ENCODE results near the gene EHD3.

EHD3 gene

DNA sequence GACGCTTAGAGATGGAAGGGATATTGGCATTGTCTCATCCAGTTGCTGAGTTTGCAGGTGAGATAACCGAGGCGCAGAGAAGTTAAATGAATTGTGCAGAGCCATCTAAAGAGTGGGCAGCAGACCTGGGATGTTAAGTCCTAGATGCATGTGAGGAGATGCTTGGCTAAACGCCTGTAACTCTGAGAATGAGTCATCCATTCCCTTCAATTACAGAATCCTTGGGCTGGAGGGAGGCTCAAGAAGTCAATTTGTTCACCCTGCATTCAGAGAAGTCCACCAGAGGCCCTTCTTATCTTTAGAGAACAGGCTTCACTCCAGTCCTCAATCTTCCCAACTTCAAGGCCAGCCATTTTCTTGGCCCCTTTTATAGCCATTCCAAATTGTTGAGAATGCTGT, 1.6 kb downstream of the EHD3 start:
- no peaks in the 10 kb centered on the region for H3K9me3 Mint-ChIP-seq
- peaks cover 11% of the 10 kb centered on the region for H3K4me1 Mint-ChIP-seq (ENCODE audit: low read depth)
- DNase-seq (ENCODE audit: low spot score): no peak
- no peak overlapping the region for H3K4me3 Mint-ChIP-seq
- no peaks in the 10 kb centered on the region for H3K36me3 Mint-ChIP-seq (ENCODE audit: low read depth)
- peaks cover 13% of the 10 kb centered on the region for H3K27me3 Mint-ChIP-seq (ENCODE audit: low read depth)
- H3K27ac Mint-ChIP-seq: no peak overlapping the region

DNA sequence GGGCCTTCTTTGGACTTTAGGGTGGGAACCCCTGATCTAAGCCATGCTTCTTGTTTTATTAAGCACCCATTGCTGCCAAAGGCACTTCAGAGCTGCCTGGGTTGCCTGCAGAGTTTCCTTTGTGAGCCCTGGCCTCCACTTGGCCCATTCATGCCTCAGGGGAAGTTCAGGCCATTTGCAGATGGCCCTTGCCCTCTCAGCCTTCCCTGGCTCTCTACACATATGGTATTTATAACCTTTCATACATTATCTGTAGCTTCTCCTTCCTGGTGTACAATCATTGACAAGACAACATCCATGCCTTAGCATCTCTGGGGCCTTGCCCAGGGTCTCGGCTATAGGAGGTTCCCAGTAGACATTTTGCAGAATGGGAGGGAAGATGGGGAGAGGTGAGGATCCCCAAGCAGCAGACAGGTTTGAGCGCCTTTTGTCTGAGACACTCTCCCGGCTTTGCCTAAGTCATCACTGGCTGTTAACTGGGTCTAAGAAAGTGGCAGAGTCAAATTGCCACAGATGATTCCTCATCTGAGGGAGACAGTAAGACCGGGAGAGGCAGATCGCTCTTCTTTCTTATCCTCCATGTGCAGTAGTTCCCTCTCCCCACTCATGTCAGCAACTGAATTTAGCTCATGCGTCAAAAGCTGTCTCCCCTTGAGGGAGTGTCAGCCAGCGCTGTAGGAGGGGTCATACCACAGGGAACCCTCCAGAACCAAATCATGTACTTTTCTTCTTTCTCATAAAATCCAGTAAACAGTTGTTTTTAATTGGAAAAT, 2.7 kb downstream of the EHD3 start:
- Mint-ChIP-seq H3K4me3 (no peak overlapping the region), H3K36me3 (ENCODE audit: low read depth) (no peaks in the 10 kb centered on the region), H3K4me1 (ENCODE audit: low read depth) (peaks cover 11% of the 10 kb centered on the region), H3K9me3 (no peaks in the 10 kb centered on the region), H3K27ac (no peak overlapping the region), H3K27me3 (ENCODE audit: low read depth) (peaks cover 6% of the 10 kb centered on the region)
- DNase-seq (ENCODE audit: low spot score): no peak

DNA sequence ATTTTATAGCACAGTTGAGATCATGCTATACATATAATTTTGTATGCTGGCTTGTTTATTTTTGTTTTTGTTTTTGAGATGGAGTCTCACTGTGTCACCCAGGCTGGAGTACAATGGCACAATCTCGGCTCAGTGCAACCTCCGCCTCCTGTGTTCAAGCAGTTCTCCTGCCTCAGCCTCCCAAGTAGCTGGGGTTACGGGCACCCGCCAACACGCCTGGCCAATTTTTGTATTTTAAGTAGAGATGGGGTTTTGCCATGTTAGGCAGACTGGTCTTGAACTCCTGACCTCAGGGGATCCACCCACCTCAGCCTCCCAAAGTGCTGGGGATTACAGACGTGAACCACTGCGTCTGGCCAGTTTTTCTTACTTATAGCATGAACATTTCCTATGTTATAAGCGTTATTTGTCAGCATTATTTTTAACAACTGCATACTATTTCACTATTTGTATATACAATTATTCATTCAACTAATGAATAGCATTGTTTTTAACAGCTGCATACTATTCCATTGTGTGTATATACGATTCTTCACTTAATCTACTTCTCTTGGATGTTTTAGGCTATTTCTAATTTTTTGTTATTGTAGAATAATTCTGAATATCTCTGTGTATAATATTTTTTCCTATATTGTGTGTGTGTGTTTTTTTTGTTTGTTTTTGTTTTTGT, 3.5 kb downstream of the EHD3 start:
- Mint-ChIP-seq H3K9me3 (no peaks in the 10 kb centered on the region), H3K4me3 (no peak overlapping the region), H3K36me3 (ENCODE audit: low read depth) (no peaks in the 10 kb centered on the region), H3K27ac (no peak overlapping the region), H3K27me3 (ENCODE audit: low read depth) (no peaks in the 10 kb centered on the region), H3K4me1 (ENCODE audit: low read depth) (peaks cover 11% of the 10 kb centered on the region)
- no peak for DNase-seq (ENCODE audit: low spot score)

DNA sequence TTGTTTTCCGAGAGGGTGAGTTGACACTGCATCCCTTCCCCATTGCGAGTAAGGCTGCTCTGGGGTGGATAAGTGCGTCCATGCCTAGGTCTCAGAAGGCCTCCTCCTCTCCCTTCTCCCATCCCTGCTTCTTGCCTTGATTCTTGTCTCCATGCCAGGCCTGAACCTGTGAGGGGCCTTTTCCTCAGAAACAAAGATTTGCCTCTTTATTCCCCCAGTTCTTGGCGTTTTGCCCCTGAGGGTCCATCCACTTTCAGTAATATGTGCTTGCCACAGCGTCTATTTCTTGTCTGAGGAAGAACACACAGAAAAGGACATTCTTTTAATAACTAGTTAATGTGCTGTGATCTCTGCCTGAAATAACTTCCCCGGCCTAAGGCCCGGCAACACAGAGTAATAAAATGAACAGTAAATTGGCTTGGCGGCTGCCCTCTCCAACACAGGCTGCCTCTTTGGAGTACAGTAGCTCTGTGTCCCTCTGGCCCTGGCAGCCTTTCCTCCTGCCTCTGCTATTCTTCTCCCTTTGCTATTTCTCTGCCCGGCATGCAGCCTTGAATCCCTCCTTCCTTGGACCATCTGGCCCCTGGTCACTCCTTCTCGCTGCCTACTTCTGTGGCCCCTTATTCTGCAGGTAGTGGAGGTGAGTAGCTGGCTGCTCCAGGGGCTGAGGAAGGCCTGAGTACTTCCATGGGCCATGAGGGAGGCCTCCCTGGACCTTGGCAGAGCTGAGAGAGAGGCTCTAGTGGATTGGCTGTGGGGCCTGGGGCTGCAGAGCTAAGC, 4.4 kb downstream of the EHD3 start:
- DNase-seq (ENCODE audit: low spot score): no peak
- Mint-ChIP-seq H3K27ac (no peak overlapping the region), H3K9me3 (no peaks in the 10 kb centered on the region), H3K4me3 (no peak overlapping the region), H3K36me3 (ENCODE audit: low read depth) (no peaks in the 10 kb centered on the region), H3K4me1 (ENCODE audit: low read depth) (peaks cover 7% of the 10 kb centered on the region), H3K27me3 (ENCODE audit: low read depth) (no peaks in the 10 kb centered on the region)

DNA sequence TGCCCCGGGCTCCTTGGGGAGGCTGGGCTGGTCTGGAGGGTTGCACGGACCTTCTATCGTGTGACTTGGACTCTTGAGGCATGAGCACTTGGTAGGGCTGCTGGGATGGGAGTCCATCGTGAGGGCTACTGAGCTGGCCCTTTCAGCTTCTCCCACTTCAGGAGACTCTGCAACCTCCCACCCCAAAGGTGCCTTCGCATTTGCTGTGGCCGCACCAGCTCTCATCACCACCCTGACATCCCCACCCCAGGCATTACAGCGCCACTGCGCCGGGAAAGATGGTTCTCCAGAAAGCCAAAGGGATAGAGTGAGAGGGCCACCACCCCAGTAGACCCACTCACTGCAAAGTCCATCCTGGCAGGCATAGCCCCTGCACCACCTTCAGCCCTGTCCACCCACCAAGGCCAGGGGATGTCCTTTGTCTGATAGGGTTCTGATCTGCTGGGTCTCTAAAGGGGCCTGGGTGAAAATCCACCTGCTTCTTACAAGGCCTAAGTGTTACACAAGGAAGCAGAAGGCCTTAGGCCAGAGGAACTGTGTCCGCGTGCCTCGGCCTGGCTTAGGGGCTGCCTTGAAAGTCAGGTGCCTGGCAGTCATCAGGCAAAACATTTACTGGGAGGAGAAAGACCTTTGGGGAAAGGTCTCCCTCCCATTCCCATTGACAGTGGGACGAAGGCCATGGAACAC, 5.1 kb downstream of the EHD3 start:
- H3K27ac Mint-ChIP-seq: no peak overlapping the region
- no peaks in the 10 kb centered on the region for H3K9me3 Mint-ChIP-seq
- no peaks in the 10 kb centered on the region for H3K36me3 Mint-ChIP-seq (ENCODE audit: low read depth)
- H3K4me3 Mint-ChIP-seq: no peak overlapping the region
- no peaks in the 10 kb centered on the region for H3K27me3 Mint-ChIP-seq (ENCODE audit: low read depth)
- peaks cover 3% of the 10 kb centered on the region for H3K4me1 Mint-ChIP-seq (ENCODE audit: low read depth)
- no peak for DNase-seq (ENCODE audit: low spot score)

DNA sequence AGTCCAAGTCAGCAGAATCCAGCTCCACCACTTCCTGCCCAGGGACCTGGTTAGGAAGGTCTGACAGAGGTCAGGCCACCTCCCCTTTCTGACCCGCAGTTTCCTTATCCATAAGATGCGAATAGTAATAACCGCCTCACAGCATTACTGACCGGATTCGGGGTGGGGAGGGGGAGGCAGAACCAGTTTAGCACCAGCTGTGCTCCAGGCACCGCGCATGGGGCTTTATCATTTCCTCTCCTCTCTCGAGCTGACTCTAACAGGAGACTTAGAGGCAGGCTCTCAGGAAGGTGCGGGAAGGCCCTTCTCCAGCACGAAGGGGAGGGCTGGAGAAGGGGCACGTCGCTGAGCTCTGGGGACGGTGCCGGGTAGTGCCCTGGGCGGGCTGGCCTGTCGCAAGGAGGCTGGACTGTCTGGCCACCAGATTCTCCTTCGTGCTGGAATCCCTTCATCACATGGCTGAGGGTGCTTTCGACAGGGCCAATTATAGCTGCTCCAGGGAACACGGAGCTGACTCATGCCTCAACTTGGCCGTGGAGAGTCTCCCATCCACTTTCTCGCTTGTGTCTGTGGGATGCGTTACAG, 5.7 kb downstream of the EHD3 start:
- Mint-ChIP-seq H3K4me3 (no peak overlapping the region), H3K27me3 (ENCODE audit: low read depth) (no peaks in the 10 kb centered on the region), H3K4me1 (ENCODE audit: low read depth) (peaks cover 3% of the 10 kb centered on the region), H3K9me3 (no peaks in the 10 kb centered on the region), H3K27ac (no peak overlapping the region), H3K36me3 (ENCODE audit: low read depth) (no peaks in the 10 kb centered on the region)
- DNase-seq (ENCODE audit: low spot score): no peak

DNA sequence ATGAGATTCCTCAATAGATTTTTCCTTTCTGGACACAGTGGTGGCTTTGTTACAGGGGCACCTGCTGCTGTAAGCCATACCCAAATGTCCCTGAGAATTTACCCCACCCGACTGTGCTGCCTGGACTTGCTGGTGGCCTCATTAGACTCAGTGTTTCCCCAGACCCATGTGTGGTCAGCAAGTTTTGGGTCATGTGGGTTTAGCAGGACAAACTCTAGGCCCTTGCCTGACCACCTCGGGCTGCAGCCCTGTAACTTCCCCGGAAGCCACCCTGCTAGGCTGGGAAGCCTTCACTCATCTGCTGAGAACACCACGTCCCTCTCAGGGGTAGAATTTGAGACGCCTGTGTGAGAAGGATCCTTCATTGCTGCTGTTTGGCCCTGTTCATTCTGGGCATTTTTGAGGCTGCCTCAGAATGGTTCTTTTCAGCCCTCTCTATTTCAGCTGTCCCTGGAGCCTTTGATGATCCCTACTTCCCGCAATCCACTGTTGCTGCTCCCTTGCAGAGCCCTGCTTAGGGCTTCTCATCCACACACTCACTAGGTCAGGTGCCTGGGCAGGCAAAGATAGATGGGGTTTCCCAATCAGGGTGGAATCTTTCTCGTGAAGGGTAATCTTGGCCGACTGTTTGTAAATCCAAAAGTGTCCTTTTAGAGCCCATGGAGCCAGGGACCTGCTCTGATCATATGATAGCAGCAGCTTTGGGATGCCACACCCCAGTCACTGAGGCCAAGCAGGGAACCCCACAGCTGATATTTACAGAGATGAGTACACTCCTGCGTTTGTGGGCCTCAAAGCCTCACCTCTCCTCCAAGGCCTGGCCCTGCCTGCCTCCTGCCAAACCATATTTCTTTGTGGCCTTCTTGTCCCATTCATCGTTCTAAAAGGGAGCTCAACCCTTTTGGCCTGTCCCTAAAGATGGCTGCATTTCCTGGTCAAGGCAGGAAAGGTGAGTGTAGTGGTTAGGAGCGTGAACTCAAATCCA, 6.7 kb downstream of the EHD3 start:
- no peak for DNase-seq (ENCODE audit: low spot score)
- H3K36me3 Mint-ChIP-seq (ENCODE audit: low read depth): no peaks in the 10 kb centered on the region
- no peak overlapping the region for H3K27ac Mint-ChIP-seq

DNA sequence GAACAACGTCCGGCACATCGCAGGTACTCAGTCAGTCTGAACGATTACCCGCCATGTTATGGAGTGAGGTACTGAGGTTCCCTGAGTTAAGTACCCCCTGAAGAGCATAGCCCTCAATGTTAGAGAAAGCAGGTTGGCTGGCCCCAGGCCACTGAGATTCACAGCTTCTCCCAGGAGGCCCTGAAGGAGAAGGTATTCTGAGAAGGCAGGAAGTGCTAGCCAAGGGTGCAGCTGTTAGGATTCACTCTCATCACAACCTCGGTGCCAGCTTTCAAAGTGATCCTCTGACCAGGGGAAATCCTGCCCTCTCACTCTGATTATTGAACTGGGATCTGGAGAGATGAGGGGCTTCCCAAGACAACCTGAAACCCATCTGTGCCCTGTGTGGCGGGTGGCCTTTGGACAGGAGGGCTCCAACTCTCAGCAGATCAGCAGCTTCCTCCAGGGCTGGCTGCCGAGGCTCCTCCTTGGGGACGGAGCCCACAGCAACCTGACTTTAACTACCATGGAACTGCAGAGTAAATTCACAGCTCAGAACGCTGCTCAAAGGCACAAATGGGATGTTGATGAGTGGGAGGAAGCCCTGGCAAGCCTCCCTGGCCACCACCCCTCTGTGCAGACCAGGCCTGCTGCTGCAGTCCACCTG, 7.8 kb downstream of the EHD3 start:
- no peaks in the 10 kb centered on the region for H3K4me1 Mint-ChIP-seq (ENCODE audit: low read depth)
- no peaks in the 10 kb centered on the region for H3K36me3 Mint-ChIP-seq (ENCODE audit: low read depth)
- no peak for DNase-seq (ENCODE audit: low spot score)
- H3K27me3 Mint-ChIP-seq (ENCODE audit: low read depth): no peaks in the 10 kb centered on the region
- H3K27ac Mint-ChIP-seq: no peak overlapping the region
- no peaks in the 10 kb centered on the region for H3K9me3 Mint-ChIP-seq
- H3K4me3 Mint-ChIP-seq: no peak overlapping the region

More for the DNA sequence above, 6.7 kb downstream of the EHD3 start:
- Mint-ChIP-seq H3K4me1 (ENCODE audit: low read depth) (no peaks in the 10 kb centered on the region), H3K27me3 (ENCODE audit: low read depth) (no peaks in the 10 kb centered on the region), H3K9me3 (no peaks in the 10 kb centered on the region), H3K4me3 (no peak overlapping the region)

DNA sequence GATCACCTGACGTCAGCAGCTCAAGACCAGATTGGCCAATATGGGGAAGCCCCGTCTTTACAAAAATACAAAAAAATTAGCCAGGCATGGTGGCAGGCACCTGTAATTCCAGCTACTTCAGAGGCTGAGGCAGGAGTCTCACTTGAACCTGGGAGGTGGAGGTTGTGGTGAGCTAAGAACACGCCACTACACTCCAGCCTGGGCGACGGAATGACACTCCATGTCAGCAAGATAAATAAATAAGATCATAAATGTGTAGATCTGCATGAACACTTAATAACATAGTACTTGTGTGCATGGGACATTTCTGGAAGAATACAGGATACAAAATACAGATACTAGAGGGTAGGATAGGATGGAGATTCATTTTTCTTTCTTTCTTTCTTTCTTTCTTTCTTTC, 9.1 kb downstream of the EHD3 start:
- no peaks in the 10 kb centered on the region for H3K36me3 Mint-ChIP-seq (ENCODE audit: low read depth)
- no peaks in the 10 kb centered on the region for H3K9me3 Mint-ChIP-seq
- no peaks in the 10 kb centered on the region for H3K27me3 Mint-ChIP-seq (ENCODE audit: low read depth)
- H3K4me1 Mint-ChIP-seq (ENCODE audit: low read depth): no peaks in the 10 kb centered on the region
- H3K4me3 Mint-ChIP-seq: no peak overlapping the region
- no peak for DNase-seq (ENCODE audit: low spot score)
- H3K27ac Mint-ChIP-seq: no peak overlapping the region

DNA sequence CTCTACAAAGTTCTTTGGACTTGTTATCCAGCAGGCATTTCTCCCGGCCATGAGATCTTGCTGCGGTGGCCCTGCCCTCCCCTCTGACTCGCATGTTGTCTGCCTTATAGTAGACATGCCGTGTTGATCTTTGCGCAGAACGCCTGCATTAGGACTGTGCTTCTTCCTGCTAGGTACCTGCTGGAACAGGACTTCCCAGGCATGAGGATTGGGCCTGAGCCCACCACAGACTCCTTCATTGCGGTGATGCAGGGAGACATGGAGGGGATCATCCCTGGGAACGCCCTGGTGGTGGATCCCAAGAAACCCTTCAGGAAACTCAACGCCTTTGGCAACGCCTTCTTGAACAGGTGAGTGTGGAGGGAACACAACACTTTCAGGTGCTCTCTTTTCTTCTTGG, 10.1 kb downstream of the EHD3 start:
- no peaks in the 10 kb centered on the region for H3K27me3 Mint-ChIP-seq (ENCODE audit: low read depth)
- H3K4me1 Mint-ChIP-seq (ENCODE audit: low read depth): no peaks in the 10 kb centered on the region
- DNase-seq (ENCODE audit: low spot score): no peak
- H3K36me3 Mint-ChIP-seq (ENCODE audit: low read depth): no peaks in the 10 kb centered on the region
- no peak overlapping the region for H3K4me3 Mint-ChIP-seq
- H3K27ac Mint-ChIP-seq: no peak overlapping the region
- H3K9me3 Mint-ChIP-seq: no peaks in the 10 kb centered on the region

DNA sequence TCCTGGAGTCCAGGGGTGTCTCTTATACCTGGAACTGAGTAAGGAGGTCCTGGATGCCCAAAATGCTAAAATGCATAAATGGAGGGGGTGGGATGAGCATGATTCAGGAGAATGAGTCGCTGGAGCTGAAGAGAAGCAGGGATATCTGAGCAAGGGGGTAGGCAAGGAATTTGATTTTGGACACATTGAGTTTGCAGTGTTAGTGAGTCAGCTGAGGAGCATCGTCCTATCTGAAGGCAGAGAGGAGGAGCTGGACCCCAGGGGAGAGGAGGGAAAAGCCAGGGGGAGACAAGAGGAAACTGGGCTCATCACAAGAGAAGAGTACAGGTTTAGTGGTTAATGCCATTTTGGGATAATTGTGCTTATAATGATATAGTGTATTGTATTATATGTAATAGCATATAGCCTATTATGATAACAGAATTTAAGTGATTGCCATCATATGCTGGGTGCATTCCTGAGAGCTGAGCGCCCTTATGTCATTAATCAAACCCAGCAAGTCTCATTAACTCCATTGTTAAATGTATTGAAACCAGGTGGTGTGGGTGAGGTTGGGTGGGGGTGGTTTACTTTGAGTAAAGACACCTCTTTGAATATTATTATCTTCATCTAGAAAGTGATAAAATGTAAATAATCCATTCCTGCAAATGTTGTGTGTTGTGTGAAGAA, 12.4 kb downstream of the EHD3 start:
- Mint-ChIP-seq H3K4me1 (ENCODE audit: low read depth) (no peaks in the 10 kb centered on the region), H3K9me3 (no peaks in the 10 kb centered on the region), H3K36me3 (ENCODE audit: low read depth) (no peaks in the 10 kb centered on the region), H3K4me3 (no peak overlapping the region), H3K27ac (no peak overlapping the region), H3K27me3 (ENCODE audit: low read depth) (no peaks in the 10 kb centered on the region)
- DNase-seq (ENCODE audit: low spot score): no peak

DNA sequence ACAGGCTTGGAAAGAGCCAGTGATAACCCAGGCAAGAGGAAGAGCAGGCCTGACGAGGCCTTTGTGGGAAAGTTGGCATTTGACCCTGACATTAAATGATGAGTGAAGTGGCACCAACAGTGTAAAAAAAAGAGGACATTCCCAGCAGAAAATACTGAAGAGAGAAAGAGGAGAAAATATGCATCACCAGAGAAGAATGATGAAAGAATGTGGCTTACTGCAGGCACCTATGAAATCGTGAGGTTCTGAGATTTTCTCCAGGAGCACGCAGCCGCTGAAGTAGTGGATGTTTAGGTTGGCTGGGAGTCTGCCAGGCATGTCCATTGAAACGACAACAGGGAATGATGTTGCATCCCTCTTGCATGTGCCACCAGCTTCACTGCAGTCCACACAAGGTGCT, 13.8 kb downstream of the EHD3 start:
- Mint-ChIP-seq H3K4me3 (no peak overlapping the region), H3K9me3 (no peaks in the 10 kb centered on the region), H3K27me3 (ENCODE audit: low read depth) (no peaks in the 10 kb centered on the region), H3K27ac (no peak overlapping the region), H3K4me1 (ENCODE audit: low read depth) (no peaks in the 10 kb centered on the region), H3K36me3 (ENCODE audit: low read depth) (no peaks in the 10 kb centered on the region)
- DNase-seq (ENCODE audit: low spot score): no peak

Data from T-helper 2 cell treated with Interferon-gamma antibody and Interleukin-4, amounts not matched to agents 5 μg/mL and 100 μg/mL, for 36 hours (primary cell).